ENCODE results near the gene HAPSTR1. TPM values are rescaled to one million over a fixed set of nuclear protein-coding genes. Genes with fewer than 3 reads are reported as not detected.

HAPSTR1 gene
- total RNA-seq, 1 experiment from 2014 or later: 49.9 TPM

- ATAC-seq (no peak), DNase-seq (ENCODE audit: low read depth, low spot score) (no peak)
- in situ Hi-C loops (cut with HindIII; ENCODE audit: low pct_unique_long_range_greater_than_20kb, low sequenced_read_pairs): no loop called here
- H3K9me3 ChIP-seq (ENCODE audit: control insufficient read depth, insufficient read depth, low read depth, low read length): no peaks in the 10 kb centered on the region
- no peaks in the 10 kb centered on the region for H3K27me3 ChIP-seq (ENCODE audit: control insufficient read depth, insufficient read depth, low read length)
- H3K27ac ChIP-seq (ENCODE audit: low read length): no peak overlapping the region
- H3K36me3 ChIP-seq (ENCODE audit: control insufficient read depth, insufficient read depth, low read length): peaks cover 53% of the 10 kb centered on the region
- H3K4me1 ChIP-seq (ENCODE audit: control insufficient read depth, insufficient read depth, low read length): peaks cover 27% of the 10 kb centered on the region
- no peak overlapping the region for H3K4me3 ChIP-seq (ENCODE audit: low read depth in 2 of 2, low read length in 2 of 2)
- no peak for TF ChIP-seq SIN3A (IDR thresholded peaks at IDR 0.05; ENCODE audit: borderline replicate concordance, insufficient read depth, low read depth, low read length)
- TF ChIP-seq REST (IDR thresholded peaks at IDR 0.05; ENCODE audit: insufficient read depth in 1 of 2, low read depth in 2 of 2, low read length in 1 of 2): no peak
- no peak for TF ChIP-seq TCF7L2 (IDR thresholded peaks at IDR 0.05; ENCODE audit: low read depth, low read length)
- no peak for TF ChIP-seq POLR2AphosphoS5 (IDR thresholded peaks at IDR 0.05; ENCODE audit: low read depth, low read length)
- no peak for TF ChIP-seq CTCF (IDR thresholded peaks at IDR 0.05)
- intact Hi-C loops (cut with micrococcal nuclease; ENCODE audit: unreplicated experiment): no loop called here
- BruUV-seq (replicated peaks): no TSS peak
- ChIA-PET CTCF (no interaction called here), POLR2A (interaction anchor here (0.6 kb wide), 1 partner anchor 11 kb away, joined by 3 read pairs; no protein-coding TSS in a partner anchor)
These were observed 23.8 kb downstream of the HAPSTR1 start for GRCh38 chr16:9115277-9115676.

- no peaks in the 10 kb centered on the region for H3K9me3 ChIP-seq (ENCODE audit: control insufficient read depth, insufficient read depth, low read depth, low read length)
- DNase-seq (ENCODE audit: low read depth, low spot score) (no peak), ATAC-seq (no peak)
- H3K27ac ChIP-seq (ENCODE audit: low read length): no peak overlapping the region
- peaks cover 23% of the 10 kb centered on the region for H3K4me1 ChIP-seq (ENCODE audit: control insufficient read depth, insufficient read depth, low read length)
- intact Hi-C loops (cut with micrococcal nuclease; ENCODE audit: unreplicated experiment) (no loop called here), in situ Hi-C loops (cut with HindIII; ENCODE audit: low pct_unique_long_range_greater_than_20kb, low sequenced_read_pairs) (no loop called here)
- no peak overlapping the region for H3K4me3 ChIP-seq (ENCODE audit: low read depth in 2 of 2, low read length in 2 of 2)
- H3K27me3 ChIP-seq (ENCODE audit: control insufficient read depth, insufficient read depth, low read length): no peaks in the 10 kb centered on the region
- CTCF ChIA-PET: no interaction called here
- POLR2A ChIA-PET: no interaction called here
- no peak for TF ChIP-seq REST (IDR thresholded peaks at IDR 0.05; ENCODE audit: insufficient read depth in 1 of 2, low read depth in 2 of 2, low read length in 1 of 2)
- TF ChIP-seq CTCF (IDR thresholded peaks at IDR 0.05): no peak
- no peak for TF ChIP-seq SIN3A (IDR thresholded peaks at IDR 0.05; ENCODE audit: borderline replicate concordance, insufficient read depth, low read depth, low read length)
- no peak for TF ChIP-seq TCF7L2 (IDR thresholded peaks at IDR 0.05; ENCODE audit: low read depth, low read length)
- no peak for TF ChIP-seq POLR2AphosphoS5 (IDR thresholded peaks at IDR 0.05; ENCODE audit: low read depth, low read length)
- peaks cover 48% of the 10 kb centered on the region for H3K36me3 ChIP-seq (ENCODE audit: control insufficient read depth, insufficient read depth, low read length)
- BruUV-seq (replicated peaks): no TSS peak
These were observed 24.7 kb downstream of the HAPSTR1 start for GRCh38 chr16:9116141-9116540.

All from Panc1 (cell line).